ENCODE results near the gene TMEM183A.

The TMEM183A gene

DNA sequence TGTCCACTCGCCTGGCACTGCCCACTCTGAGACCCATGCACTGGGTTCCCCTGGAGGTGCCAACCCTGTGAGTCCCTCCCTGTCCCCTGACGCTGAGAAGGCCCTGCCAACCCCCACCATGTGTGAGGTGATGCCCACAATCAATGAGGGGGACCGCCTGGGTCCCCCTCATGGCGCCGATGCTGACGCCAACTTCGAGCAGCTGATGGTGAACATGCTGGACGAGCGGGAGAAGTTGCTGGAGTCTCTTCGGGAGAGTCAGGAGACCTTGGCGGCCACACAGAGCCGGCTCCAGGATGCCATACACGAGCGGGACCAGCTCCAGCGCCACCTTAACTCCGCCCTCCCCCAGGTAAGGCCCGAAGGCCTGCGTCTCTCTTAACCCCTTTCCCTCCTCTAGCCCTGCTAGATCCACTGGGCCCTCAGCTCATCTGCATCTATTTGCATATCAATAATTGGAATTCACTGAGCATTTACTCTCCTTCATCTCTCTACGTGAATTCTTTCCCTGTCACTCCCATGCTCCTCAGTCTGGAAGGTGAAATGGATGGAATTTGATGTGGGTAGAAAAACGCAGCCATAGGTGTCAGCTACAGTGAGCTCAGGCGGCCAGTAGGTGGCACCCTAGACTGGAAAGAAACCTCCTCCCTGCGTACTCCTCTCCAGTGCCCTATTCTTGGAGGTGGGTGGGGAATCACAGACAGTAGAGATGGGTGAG is 31.9 kb downstream of the TMEM183A start:
- H3K4me3 ChIP-seq (ENCODE audit: low read length), result no peak overlapping the region
- no peaks in the 10 kb centered on the region for H3K4me1 ChIP-seq (ENCODE audit: insufficient read depth, low read length)
- no peak overlapping the region for H2AFZ ChIP-seq (ENCODE audit: low read depth, low read length)
- H3K9me3 ChIP-seq (ENCODE audit: low read length), result no peaks in the 10 kb centered on the region
- no peaks in the 10 kb centered on the region for H3K36me3 ChIP-seq (ENCODE audit: insufficient read depth, low read length)
- H3K27me3 ChIP-seq (ENCODE audit: insufficient read depth, low read length), result peaks cover 48% of the 10 kb centered on the region

DNA sequence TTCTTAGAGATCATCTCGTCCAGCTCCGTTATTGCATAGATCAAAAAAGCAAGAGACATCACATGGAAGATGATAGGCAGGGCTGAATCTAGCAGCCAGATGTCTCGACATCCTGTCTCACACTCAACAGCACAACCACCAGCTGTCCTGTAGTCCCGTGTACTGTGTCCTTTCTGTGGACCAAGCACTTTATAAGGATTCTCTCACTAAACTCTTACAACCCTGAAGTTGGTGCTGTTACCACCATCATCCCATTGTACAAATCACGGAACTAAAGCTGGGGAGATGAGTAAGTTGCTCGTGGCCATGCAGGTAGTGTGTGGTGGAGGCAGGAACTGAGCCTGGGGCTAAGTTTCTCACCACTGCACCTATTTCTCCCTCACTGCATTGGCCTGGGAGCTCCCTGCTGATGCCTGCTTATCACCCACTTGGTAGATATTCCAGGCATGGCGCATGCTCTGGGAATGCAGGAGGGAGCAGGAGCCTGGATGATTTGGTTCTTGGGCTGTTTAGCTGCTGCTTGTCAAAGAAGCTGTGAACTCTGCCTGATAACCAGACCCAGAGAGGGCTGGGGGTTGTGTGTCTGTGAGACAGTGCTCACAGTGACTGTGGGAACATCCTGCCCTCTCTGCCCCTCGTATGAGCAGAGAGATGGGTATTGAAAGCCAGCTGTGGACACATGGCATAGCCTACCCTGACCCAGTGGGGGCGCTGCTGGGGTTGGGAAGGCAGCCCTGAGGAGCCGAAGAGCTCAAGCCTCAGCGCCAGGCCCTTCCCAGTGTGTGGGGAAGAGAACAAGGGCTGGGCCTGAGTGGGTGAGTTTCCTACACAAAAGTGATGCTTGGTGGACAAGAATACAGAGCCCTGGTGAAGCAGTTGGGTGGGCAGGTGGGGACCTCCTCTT is 32.7 kb downstream of the TMEM183A start:
- Histone ChIP-seq H3K27me3 (ENCODE audit: insufficient read depth, low read length) (peaks cover 47% of the 10 kb centered on the region), H3K9me3 (ENCODE audit: low read length) (no peaks in the 10 kb centered on the region), H2AFZ (ENCODE audit: low read depth, low read length) (no peak overlapping the region), H3K36me3 (ENCODE audit: insufficient read depth, low read length) (no peaks in the 10 kb centered on the region), H3K4me1 (ENCODE audit: insufficient read depth, low read length) (no peaks in the 10 kb centered on the region), H3K4me3 (ENCODE audit: low read length) (no peak overlapping the region)

DNA sequence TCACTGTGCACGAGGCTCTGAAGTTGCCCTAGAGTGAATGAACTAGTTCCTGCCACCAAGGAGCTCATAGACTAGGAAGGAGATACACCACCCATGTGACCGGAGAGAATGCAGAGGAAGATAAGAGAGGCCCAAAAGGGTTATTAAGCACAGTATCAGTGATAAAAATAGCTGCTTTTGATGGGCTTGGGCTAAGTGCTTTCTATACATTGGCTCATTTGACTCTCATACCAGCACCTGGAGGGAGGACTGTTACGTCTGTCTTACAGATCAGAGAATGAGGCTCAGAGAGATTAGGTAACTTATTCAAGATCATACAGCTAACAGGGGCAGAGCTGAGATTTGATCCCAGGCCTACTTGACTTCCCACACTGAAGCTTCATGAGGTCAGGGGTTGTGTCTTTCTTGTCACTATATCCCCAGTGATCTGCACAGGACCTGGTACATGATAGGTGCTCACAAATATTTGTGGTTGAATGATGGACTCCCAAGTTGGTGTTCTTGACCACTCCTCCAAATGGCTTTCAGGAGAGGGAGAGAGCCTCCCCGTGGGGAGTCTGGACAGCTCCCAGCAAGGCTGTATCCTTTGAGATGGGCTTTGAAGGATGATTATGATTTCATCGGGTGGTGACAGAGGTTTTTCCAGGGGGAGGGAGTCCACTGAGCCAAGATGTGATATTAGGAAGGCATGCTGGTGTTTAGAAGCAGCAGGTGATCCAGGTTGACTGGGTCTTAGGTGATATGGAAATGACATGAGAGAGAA is 33.5 kb downstream of the TMEM183A start:
- no peaks in the 10 kb centered on the region for H3K4me1 ChIP-seq (ENCODE audit: insufficient read depth, low read length)

DNA sequence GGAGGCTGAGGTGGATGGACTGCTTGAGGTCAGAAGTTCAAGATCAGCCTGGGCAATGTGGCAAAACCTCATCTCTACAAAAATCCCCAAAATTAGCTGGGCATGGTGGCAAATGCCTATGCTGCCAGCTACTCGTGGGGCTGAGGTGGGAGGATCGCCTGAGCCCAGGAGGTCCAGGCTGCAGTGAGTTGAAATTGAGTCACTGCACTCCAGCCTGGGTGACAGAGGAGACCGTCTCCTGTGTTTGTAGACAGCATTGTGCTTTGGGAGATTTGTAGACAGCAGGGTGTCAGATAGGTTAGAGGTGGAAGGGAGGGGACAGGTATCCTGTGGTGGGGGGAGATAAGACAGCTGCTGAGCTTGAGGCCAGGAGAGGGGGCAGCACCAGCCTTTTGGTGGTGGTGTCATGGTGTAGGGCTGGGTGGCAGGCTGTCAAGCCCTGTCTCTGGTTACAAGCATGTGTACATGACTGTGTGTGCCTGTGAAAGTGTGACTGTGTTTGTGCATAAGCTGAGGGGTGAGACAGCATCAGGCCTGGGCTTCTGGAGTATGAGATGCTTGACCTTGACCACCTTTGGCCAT is 34.3 kb downstream of the TMEM183A start:
- H3K36me3 ChIP-seq (ENCODE audit: insufficient read depth, low read length), result no peaks in the 10 kb centered on the region
- H2AFZ ChIP-seq (ENCODE audit: low read depth, low read length), result no peak overlapping the region
- H3K4me1 ChIP-seq (ENCODE audit: insufficient read depth, low read length), result no peaks in the 10 kb centered on the region
- no peaks in the 10 kb centered on the region for H3K9me3 ChIP-seq (ENCODE audit: low read length)
- peaks cover 37% of the 10 kb centered on the region for H3K27me3 ChIP-seq (ENCODE audit: insufficient read depth, low read length)
- no peak overlapping the region for H3K4me3 ChIP-seq (ENCODE audit: low read length)

More for the DNA sequence above, 33.5 kb downstream of the TMEM183A start:
- Histone ChIP-seq H3K27me3 (ENCODE audit: insufficient read depth, low read length) (peaks cover 44% of the 10 kb centered on the region), H3K4me3 (ENCODE audit: low read length) (no peak overlapping the region), H3K9me3 (ENCODE audit: low read length) (no peaks in the 10 kb centered on the region), H2AFZ (ENCODE audit: low read depth, low read length) (no peak overlapping the region), H3K36me3 (ENCODE audit: insufficient read depth, low read length) (no peaks in the 10 kb centered on the region)

DNA sequence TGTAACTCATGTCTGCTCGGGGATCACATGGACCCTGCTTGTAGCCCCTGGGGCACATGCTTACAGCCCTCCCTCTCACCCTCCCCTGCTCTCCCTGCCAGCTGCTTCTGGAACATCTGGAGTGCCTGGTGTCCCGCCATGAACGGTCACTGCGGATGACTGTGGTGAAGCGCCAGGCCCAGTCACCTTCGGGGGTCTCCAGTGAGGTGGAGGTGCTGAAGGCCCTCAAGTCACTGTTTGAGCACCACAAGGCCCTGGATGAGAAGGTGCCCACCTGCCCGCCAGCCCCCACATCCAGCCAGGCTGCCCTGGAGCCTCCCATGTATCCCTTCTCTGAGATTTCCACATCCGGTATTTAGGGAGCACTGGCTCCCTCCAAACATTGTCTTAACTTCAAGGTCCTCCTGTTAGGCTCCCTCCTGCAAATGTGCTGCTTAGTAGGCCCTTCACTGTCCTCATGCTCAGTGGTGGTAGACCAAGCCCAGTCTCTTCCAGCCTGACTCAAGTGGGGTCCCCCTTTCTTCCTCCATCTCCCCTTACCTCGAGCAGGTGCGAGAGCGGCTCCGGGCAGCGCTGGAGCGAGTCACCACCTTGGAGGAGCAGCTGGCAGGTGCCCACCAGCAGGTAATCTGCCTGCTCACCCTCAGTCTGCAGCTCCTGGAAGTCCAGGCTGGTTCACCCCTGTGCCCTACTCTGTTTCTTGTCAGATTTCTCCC is 36.8 kb downstream of the TMEM183A start:
- H3K4me3 ChIP-seq (ENCODE audit: low read length), result no peak overlapping the region
- no peak overlapping the region for H2AFZ ChIP-seq (ENCODE audit: low read depth, low read length)
- peaks cover 36% of the 10 kb centered on the region for H3K27me3 ChIP-seq (ENCODE audit: insufficient read depth, low read length)
- H3K9me3 ChIP-seq (ENCODE audit: low read length), result no peaks in the 10 kb centered on the region
- no peaks in the 10 kb centered on the region for H3K4me1 ChIP-seq (ENCODE audit: insufficient read depth, low read length)
- no peaks in the 10 kb centered on the region for H3K36me3 ChIP-seq (ENCODE audit: insufficient read depth, low read length)

DNA sequence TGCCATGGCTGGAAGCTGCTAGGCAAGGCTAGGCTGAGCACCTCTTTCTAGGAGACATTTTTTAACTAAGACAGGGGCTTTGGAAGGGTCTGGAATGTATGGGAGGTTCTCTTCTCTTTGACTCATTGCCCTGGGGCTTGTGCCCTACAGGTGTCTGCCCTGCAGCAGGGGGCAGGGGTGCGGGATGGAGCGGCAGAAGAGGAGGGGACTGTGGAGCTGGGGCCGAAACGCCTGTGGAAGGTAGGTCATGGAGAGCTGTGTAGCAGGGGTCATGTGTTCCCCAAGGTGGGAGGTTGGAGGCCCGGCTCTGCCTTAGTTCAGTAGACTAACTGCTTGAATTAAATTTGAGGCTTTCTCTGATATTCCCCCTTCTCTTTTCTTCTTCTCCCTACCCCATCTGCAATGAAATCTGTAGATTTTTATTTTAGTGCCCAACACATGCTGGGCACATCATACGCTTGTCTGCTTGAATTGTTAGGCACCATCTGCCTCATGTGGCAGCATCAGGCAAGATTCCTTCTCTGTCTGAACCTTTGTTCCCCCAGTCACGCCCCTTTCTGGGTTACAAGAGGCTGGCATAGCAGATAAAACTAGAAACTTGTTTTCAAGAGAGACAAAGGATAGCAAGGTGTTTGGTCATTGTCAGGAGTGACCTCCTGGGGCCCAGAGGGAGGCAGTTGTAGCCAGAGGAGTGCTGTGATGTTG is 37.5 kb downstream of the TMEM183A start:
- H3K27me3 ChIP-seq (ENCODE audit: insufficient read depth, low read length), result peaks cover 40% of the 10 kb centered on the region

DNA sequence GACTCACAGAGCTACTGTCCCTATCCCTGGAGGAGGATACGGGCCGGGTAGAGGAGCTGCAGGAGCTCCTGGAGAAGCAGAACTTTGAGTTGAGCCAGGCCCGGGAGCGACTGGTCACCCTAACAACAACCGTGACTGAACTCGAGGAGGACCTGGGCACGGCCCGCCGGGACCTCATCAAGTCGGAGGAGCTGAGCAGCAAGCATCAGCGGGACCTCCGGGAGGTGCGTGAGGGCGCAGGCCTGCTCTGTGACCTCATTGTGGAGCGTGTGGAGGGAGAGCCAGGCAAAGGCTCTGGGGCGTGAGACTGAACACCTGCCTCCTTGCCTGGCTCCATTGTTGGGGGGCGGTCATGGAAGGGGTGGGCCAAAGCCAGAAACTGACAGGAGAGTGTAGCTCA is 38.2 kb downstream of the TMEM183A start:
- H3K9me3 ChIP-seq (ENCODE audit: low read length), result no peaks in the 10 kb centered on the region
- no peak overlapping the region for H2AFZ ChIP-seq (ENCODE audit: low read depth, low read length)
- no peak overlapping the region for H3K4me3 ChIP-seq (ENCODE audit: low read length)
- no peaks in the 10 kb centered on the region for H3K36me3 ChIP-seq (ENCODE audit: insufficient read depth, low read length)
- peaks cover 47% of the 10 kb centered on the region for H3K27me3 ChIP-seq (ENCODE audit: insufficient read depth, low read length)
- H3K4me1 ChIP-seq (ENCODE audit: insufficient read depth, low read length), result no peaks in the 10 kb centered on the region

More for the DNA sequence above, 37.5 kb downstream of the TMEM183A start:
- no peaks in the 10 kb centered on the region for H3K36me3 ChIP-seq (ENCODE audit: insufficient read depth, low read length)
- no peaks in the 10 kb centered on the region for H3K4me1 ChIP-seq (ENCODE audit: insufficient read depth, low read length)
- no peaks in the 10 kb centered on the region for H3K9me3 ChIP-seq (ENCODE audit: low read length)
- H2AFZ ChIP-seq (ENCODE audit: low read depth, low read length), result no peak overlapping the region
- no peak overlapping the region for H3K4me3 ChIP-seq (ENCODE audit: low read length)

DNA sequence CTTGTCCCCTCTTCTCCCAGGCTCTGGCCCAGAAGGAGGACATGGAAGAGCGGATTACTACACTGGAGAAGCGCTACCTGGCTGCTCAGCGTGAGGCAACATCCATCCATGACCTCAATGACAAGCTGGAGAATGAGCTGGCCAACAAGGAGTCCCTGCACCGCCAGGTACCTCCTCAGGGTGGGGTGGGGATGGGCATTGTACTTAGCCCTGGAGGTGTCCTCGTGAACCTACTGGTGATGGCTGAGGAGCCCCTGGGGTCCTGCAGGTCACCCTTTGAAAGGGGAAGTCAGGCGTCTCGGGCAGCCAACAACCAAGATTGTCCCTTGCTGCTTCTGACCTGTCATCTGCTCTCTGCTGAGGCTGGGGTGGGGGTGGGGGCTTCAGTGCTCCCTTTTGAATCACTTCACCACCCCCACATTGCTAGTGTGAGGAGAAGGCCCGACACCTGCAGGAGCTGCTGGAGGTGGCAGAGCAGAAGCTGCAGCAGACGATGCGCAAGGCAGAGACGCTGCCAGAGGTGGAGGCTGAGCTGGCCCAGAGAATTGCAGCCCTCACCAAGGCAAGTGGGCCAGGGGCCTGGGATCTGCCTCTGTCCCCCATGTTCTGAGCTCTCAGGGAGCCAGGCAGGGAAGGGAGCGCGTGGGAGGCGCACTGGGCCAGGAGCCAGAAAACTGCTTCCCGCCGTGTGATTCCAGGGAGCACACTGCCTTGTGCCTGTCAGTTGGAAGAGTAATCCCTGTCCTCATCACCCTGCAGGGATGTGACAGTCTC is 38.8 kb downstream of the TMEM183A start:
- H3K9me3 ChIP-seq (ENCODE audit: low read length), result no peaks in the 10 kb centered on the region

DNA sequence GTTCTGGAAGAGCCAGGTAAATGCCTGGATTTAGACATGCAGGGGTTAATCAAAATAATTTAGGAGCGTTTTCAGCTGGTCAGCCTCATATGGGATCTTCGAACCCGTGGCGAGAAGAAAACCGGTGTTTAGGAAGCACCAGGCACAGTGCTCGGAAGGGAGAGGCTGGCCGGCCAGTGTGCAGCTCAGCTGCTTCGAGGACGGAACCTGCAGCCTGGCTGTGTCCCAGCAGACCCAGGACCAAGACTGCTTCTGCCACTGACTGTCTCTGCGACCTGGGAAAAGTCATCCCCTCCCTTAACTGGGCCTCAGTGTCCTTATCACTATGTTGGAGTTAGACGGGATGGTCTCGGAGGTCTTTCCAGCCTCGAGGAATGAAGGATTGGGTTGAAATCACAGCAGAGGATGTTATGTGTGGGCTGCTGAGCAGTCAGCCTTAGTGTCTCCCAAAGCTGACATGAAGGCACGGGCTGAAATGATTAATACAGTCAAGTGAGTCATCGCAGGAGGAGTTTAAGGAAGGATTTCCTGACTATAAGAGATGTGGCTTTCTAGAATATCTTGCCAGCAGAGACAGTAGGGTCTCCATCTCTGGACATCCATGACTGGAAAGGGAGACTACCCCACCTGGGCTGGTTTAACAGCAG is 39.9 kb downstream of the TMEM183A start:
- H3K4me1 ChIP-seq (ENCODE audit: insufficient read depth, low read length), result no peaks in the 10 kb centered on the region
- H2AFZ ChIP-seq (ENCODE audit: low read depth, low read length), result no peak overlapping the region
- no peaks in the 10 kb centered on the region for H3K36me3 ChIP-seq (ENCODE audit: insufficient read depth, low read length)
- no peaks in the 10 kb centered on the region for H3K9me3 ChIP-seq (ENCODE audit: low read length)
- peaks cover 50% of the 10 kb centered on the region for H3K27me3 ChIP-seq (ENCODE audit: insufficient read depth, low read length)
- no peak overlapping the region for H3K4me3 ChIP-seq (ENCODE audit: low read length)

More for the DNA sequence above, 38.8 kb downstream of the TMEM183A start:
- Histone ChIP-seq H2AFZ (ENCODE audit: low read depth, low read length) (no peak overlapping the region), H3K27me3 (ENCODE audit: insufficient read depth, low read length) (peaks cover 50% of the 10 kb centered on the region), H3K36me3 (ENCODE audit: insufficient read depth, low read length) (no peaks in the 10 kb centered on the region), H3K4me1 (ENCODE audit: insufficient read depth, low read length) (no peaks in the 10 kb centered on the region), H3K4me3 (ENCODE audit: low read length) (no peak overlapping the region)

DNA sequence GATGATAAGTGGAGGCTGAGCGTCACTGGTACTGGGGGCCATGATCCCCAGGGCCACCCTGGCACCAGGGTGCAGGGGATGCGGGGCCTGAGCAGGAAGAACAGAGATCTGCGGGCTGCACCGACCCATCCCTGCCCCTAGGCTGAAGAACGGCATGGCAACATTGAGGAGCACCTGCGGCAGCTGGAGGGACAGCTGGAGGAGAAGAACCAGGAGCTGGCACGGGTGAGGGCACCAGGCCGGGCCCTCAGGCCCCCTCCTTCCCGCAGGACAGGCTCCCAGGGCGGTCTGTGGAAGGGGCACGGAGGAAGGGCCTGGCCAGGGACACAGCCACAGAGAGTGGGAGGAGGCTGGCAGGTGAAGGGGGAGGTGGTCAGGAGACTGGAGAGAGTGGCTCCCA is 40.9 kb downstream of the TMEM183A start:
- Histone ChIP-seq H3K27me3 (ENCODE audit: insufficient read depth, low read length) (peaks cover 50% of the 10 kb centered on the region), H2AFZ (ENCODE audit: low read depth, low read length) (no peak overlapping the region), H3K36me3 (ENCODE audit: insufficient read depth, low read length) (no peaks in the 10 kb centered on the region), H3K4me1 (ENCODE audit: insufficient read depth, low read length) (no peaks in the 10 kb centered on the region), H3K4me3 (ENCODE audit: low read length) (no peak overlapping the region), H3K9me3 (ENCODE audit: low read length) (no peaks in the 10 kb centered on the region)

DNA sequence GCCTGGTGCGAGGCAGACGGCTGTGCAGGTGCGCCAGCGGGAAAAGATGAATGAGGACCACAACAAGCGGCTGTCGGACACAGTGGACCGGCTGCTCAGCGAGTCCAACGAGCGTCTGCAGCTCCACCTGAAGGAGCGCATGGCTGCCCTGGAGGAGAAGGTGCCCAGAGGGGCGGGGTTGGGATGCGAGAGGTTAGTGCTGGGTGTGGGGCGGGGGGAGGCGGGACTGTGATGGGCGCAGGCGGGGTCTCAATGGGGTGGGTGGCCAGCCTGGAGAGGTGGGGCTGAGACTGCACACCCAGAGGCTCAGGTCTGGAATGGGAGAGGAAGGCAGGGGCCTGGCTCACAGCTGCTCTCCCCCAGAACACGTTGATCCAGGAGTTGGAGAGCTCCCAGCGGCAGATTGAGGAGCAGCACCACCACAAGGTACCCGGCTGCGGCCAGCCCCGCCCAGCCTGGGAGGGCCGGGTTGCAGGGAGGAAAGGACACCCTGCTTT is 41.4 kb downstream of the TMEM183A start:
- Histone ChIP-seq H3K4me3 (ENCODE audit: low read length) (no peak overlapping the region), H3K4me1 (ENCODE audit: insufficient read depth, low read length) (no peaks in the 10 kb centered on the region), H2AFZ (ENCODE audit: low read depth, low read length) (no peak overlapping the region), H3K36me3 (ENCODE audit: insufficient read depth, low read length) (no peaks in the 10 kb centered on the region), H3K9me3 (ENCODE audit: low read length) (no peaks in the 10 kb centered on the region), H3K27me3 (ENCODE audit: insufficient read depth, low read length) (peaks cover 50% of the 10 kb centered on the region)

Data from neuron (in vitro differentiated cells).